ENCODE results near the gene ZNF695. TPM values are rescaled to one million over a fixed set of nuclear protein-coding genes. Genes with fewer than 3 reads are reported as not detected.

The ZNF695 gene
- total RNA-seq, result under 1 TPM in 1 of 4 donors, not detected in 3; 0.22 TPM

- 2 to 3% methylated on average over 34 to 58 of the region's 58 CpGs for WGBS, 2 donors
- no peaks in the 10 kb centered on the region for H3K36me3 ChIP-seq
- TF ChIP-seq EP300 (IDR thresholded peaks at IDR 0.05) (no peak), POLR2A (IDR thresholded peaks at IDR 0.05) (no peak), CTCF (IDR thresholded peaks at IDR 0.05) (no peak)
Observed at GRCh38 chr1:247007511-247008405, at the start of gene ZNF695. Gene ZNF695 (minus strand): TSS chr1:247008057. CDS start chr1:247007908, 149 bp downstream.

GRCh38 chr1:247056071-247056470, 48.2 kb upstream of the ZNF695 start:
- Histone ChIP-seq H3K27ac (no peak overlapping the region), H3K27me3 (no peaks in the 10 kb centered on the region), H3K4me1 (no peaks in the 10 kb centered on the region), H3K9me3 (peaks cover 0 to 26% (median 12%) of the 10 kb centered on the region in 4 donors), H3K36me3 (no peaks in the 10 kb centered on the region), H3K4me3 (no peak overlapping the region)
- TF ChIP-seq EP300 (IDR thresholded peaks at IDR 0.05) (no peak), POLR2A (IDR thresholded peaks at IDR 0.05) (no peak), CTCF (IDR thresholded peaks at IDR 0.05) (no peak)
- 92 to 95% methylated on average over 2 of the region's 2 CpGs for WGBS, 2 donors
- no peak for DNase-seq (ENCODE audit: low spot score in 2 of 2)

More at GRCh38 chr1:247007511-247008405, at the start of gene ZNF695:
- peaks cover 0 to 7% (median 0%) of the 10 kb centered on the region in 4 donors for H3K4me1 ChIP-seq
- H3K27ac ChIP-seq, result no peak within 1 kb of the TSS
- H3K27me3 ChIP-seq, result peaks cover 0 to 19% of the 10 kb centered on the region in 2 donors
- H3K9me3 ChIP-seq, result peaks cover 0 to 63% (median 4%) of the 10 kb centered on the region in 4 donors
- DNase-seq (ENCODE audit: low spot score in 2 of 2), result peak in 1 of 2 donors; percentile 28
- H3K4me3 ChIP-seq, result peak within 1 kb of the TSS; percentile 20 to 55 (median 26)

DNA sequence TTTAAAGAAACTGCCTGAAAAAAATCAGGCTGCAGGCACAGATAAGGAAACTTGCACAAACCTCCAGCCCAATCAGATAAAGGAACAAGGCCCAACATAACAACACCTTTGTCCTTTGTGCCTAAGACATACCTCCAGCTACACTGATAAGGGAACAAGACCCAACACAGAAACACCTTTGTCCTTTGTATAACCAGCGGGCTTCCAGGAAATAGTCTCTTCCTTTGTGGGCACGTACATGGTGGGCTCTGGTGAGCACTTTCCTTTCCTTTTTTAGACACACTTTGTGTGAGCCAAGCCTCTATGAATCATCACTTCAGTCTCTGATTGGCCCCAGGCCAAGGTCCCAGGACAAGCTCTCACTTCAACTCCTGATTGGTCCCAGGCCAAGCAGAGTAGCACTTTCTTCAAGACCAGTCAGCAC, 47.1 kb upstream of the ZNF695 start:
- H3K4me3 ChIP-seq, result no peak overlapping the region
- 41% methylated on average over 2 of the region's 2 CpGs for WGBS, 2 donors
- H3K27ac ChIP-seq, result no peak overlapping the region
- H3K4me1 ChIP-seq, result no peaks in the 10 kb centered on the region
- TF ChIP-seq EP300 (IDR thresholded peaks at IDR 0.05) (no peak), POLR2A (IDR thresholded peaks at IDR 0.05) (no peak), CTCF (IDR thresholded peaks at IDR 0.05) (no peak)
- no peaks in the 10 kb centered on the region for H3K27me3 ChIP-seq
- H3K36me3 ChIP-seq, result no peaks in the 10 kb centered on the region
- peaks cover 0 to 32% (median 12%) of the 10 kb centered on the region in 4 donors for H3K9me3 ChIP-seq
- DNase-seq (ENCODE audit: low spot score in 2 of 2), result no peak

DNA sequence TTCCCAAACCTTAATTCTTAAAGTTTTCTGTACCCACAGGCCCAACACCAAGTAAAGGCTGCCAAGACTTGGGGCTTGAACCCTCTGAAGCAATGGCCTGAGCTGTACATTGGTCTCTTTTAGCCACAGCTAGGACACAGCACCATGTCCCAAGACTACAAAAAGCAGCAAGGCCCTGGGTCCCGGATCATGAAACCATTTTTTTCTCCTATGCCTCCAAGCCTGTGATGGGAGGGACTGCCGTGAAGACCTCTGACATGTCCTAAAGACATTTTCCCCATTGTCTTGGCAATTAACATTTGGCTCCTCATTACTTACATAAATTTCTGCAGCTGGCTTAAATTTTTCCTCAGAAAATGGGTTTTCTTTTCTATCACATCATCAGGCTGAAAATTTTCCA, 39.8 kb upstream of the ZNF695 start:
- H3K9me3 ChIP-seq, result peaks cover 0 to 49% (median 24%) of the 10 kb centered on the region in 4 donors
- peaks cover 0 to 18% (median 0%) of the 10 kb centered on the region in 3 donors for H3K36me3 ChIP-seq
- WGBS, 2 donors, result 96 to 99% methylated on average over 2 of the region's 2 CpGs
- H3K4me3 ChIP-seq, result no peak overlapping the region
- TF ChIP-seq POLR2A (IDR thresholded peaks at IDR 0.05) (no peak), EP300 (IDR thresholded peaks at IDR 0.05) (no peak), CTCF (IDR thresholded peaks at IDR 0.05) (no peak)
- no peaks in the 10 kb centered on the region for H3K27me3 ChIP-seq
- no peak for DNase-seq (ENCODE audit: low spot score in 2 of 2)
- no peak overlapping the region for H3K27ac ChIP-seq
- H3K4me1 ChIP-seq, result no peaks in the 10 kb centered on the region

- TF ChIP-seq POLR2A (IDR thresholded peaks at IDR 0.05) (no peak), CTCF (IDR thresholded peaks at IDR 0.05) (no peak), EP300 (IDR thresholded peaks at IDR 0.05) (no peak)
Observed at GRCh38 chr1:247047260-247047659, 39.4 kb upstream of the ZNF695 start.

More at GRCh38 chr1:247047260-247047659, 39.4 kb upstream of the ZNF695 start:
- Histone ChIP-seq H3K36me3 (peaks cover 0 to 18% (median 0%) of the 10 kb centered on the region in 3 donors), H3K4me3 (no peak overlapping the region), H3K27ac (no peak overlapping the region), H3K4me1 (no peaks in the 10 kb centered on the region), H3K9me3 (peaks cover 0 to 53% (median 24%) of the 10 kb centered on the region in 4 donors), H3K27me3 (no peaks in the 10 kb centered on the region)
- WGBS, 2 donors, result 97 to 98% methylated on average over 2 of the region's 2 CpGs
- no peak for DNase-seq (ENCODE audit: low spot score in 2 of 2)
